GM12801 (cell line): ENCODE results near the gene FLVCR1.

Experiments used
- TF ChIP-seq, protein P1 (sequence below): IDR thresholded peaks from one replicate; pipeline ENCODE4 v1.5.1; 2011; ENCODE audit warnings: control low read depth; ENCODE audit not compliant: insufficient read length; ENCODE audit errors: extremely low read depth

FLVCR1 gene

DNA sequence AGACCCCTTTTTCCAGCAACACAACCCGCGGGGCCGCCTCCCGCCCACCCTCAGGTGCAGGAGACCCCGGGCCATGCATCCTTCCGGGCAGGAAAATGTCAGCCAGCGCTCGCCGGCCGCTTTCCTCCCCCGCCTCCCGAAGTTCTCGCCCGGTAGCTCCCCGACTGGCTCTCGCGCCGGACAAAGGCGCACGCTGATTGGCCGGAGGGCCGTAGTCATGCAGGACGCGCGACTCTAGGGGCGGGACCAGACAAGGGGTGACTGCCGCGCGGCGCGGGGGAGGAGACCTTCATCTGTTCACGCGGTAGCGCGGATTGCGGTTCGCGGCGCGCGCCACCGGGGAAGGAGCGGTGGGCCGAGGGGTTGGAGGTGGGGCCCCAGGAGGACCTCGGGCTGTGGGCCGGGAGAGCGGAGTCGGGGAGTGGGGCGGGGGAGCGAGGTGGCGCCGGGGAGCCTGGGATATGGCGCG is at the start of gene FLVCR1:
Gene FLVCR1 (plus strand): TSS at position 284 of the 469 bp plus-strand sequence. CDS start 178 bp downstream, at position 462.
- TF ChIP-seq, protein P1, sequence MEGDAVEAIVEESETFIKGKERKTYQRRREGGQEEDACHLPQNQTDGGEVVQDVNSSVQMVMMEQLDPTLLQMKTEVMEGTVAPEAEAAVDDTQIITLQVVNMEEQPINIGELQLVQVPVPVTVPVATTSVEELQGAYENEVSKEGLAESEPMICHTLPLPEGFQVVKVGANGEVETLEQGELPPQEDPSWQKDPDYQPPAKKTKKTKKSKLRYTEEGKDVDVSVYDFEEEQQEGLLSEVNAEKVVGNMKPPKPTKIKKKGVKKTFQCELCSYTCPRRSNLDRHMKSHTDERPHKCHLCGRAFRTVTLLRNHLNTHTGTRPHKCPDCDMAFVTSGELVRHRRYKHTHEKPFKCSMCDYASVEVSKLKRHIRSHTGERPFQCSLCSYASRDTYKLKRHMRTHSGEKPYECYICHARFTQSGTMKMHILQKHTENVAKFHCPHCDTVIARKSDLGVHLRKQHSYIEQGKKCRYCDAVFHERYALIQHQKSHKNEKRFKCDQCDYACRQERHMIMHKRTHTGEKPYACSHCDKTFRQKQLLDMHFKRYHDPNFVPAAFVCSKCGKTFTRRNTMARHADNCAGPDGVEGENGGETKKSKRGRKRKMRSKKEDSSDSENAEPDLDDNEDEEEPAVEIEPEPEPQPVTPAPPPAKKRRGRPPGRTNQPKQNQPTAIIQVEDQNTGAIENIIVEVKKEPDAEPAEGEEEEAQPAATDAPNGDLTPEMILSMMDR, result no peak

DNA sequence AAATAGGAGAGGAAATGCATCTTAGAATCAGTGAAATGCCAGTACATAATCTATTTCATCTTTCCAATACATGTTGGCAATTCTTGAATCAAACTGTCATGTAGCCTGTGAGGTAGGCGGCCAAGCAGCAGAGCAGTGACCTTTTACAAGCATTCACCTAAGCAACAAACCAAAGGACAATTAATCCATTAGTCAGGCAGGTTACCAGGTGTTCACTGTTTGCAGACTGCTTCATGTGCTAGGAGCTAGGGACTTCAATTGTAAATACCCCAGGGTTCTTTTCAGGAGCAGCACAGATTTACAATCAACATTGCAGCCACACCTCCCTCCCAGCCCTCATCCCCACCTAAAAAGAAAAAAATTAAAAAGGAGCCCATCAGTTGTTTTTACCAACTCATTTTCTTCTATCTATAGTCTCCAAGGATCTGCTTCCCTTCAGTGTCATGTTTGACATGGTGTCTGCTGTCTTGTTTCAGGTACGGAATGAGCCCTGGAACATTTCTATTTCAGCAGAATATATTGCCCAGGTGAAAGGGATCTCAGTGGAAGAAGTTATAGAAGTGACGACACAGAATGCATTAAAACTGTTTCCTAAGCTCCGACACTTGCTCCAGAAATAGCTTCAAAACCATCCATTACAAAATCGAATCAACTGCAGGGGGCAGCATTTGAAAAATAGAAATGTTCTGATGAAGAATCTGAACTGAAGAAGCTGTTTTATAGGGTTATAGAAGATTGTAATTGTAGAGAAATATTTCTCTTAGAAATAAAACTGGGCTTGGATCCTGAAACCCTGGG is 43.3 kb upstream of the FLVCR1 start:
- TF ChIP-seq, protein P1, result no peak

DNA sequence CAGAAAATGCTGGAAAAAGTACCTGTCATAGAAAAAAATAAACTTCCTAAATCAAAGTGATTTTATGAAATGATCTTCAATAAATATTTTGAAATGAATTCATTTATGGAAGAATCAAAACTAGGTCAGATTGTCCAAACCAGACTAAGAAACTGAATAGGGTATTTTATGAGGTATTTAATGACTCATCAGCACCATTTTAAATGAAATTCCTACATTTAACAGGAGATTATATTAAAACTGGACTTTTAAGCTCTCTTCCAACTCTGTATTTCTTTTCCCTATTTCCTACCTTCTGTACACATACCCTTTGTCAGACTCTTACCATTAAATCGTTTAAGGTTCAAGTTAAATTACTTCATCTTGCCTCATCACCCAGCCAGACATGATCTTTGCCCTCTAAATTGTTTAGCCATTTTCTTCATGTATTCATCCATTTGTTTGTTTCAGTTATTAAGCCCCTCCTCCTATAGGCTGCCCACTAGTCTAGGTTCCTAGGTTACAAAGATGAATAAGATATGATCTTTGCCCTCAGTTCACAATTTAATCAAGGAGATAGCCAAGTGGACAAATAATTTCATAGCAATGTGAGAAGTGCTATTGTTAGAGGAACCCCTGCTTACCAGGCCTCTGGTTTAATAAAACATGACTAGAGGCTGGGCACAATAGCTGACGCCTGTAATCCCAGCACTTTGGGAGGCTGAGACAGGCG is 41.4 kb upstream of the FLVCR1 start:
- TF ChIP-seq, protein P1, result no peak

DNA sequence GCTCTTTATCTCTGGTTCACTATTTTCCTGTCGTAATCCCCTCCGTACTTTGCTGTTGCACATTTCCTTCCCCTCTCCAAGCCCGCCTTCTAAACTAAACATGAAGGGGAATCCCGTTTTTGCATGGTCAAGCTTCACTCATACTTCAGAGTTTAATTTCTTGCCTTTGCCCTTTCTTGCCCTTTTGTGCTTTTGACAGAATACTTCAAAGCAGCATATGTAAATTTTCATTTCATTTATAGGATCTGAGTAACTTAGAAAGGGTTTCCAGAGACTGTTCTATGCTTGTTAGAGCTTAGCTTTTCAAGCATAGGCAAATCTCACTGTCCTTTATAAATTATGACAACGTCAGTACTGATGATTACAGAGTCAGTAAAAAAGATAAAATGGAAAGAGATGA is 38.3 kb upstream of the FLVCR1 start:
- TF ChIP-seq, protein P1, result no peak

DNA sequence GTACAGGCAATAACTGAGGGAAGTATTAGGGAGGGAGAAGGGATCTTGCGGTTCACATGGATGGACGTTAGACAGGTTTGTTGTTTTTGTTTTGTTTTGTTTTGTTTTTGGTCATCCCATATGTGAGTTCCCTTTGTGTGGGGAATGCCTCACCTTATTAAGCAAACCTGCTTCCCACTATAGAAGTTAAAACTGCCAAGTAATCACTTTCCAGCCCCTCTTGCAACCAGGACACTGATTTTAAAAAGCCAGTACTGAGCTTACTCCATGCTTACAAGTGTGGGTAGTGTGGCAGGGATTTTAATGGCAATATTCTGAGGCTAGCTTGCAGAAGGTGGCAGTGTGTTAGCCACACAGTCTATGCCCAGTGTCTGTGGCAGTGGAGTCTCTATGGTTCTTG is 37.1 kb upstream of the FLVCR1 start:
- TF ChIP-seq, protein P1, result no peak

DNA sequence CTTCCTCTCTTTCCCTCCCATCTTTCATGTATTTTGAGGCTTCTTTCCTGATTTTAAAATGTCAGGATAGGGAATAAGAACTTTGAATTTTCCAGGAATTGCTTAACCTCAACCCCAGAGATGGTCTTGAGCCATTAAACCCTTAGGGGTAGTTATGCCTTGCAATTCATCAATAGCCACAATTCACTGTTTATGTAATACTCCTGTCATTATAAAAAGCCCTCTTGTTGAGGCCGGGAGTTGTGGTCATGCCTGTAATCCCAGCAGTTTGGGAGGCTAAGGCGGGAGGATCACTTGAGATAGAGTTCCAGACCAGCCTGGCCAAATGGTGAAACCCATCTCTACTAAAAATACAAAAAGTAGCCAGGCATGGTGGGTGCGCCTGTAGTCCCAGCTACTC is 35.1 kb upstream of the FLVCR1 start:
- TF ChIP-seq, protein P1, result no peak

DNA sequence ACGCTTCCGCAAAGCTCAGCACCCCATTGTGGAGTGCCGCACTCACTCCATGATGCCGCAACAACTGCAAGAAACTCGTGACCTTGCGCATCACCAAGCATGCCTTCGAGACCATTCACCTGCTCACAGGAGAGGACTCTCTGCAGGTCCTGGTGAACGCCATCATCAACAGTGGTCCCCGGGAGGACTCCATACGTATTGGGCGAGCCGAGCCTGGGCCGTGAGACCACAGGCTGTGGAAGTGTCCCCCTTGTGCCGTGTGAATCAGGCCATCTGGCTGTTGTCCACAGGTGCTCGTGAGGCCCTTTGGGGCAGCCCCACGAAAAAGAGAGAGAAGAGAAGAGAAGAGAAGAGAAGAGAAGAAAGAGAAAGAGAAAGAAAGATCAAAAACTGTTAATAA is 33.9 kb upstream of the FLVCR1 start:
- TF ChIP-seq, protein P1, result no peak
